GM12801 (cell line): Measurements from ENCODE around the gene MARCKSL1.

Source experiments
- CTCF ChIP-seq: IDR thresholded peaks from one replicate; pipeline ENCODE4 v1.5.1; 2011; ENCODE audit warnings: control low read depth; ENCODE audit not compliant: insufficient read length; ENCODE audit errors: extremely low read depth

MARCKSL1 gene

DNA sequence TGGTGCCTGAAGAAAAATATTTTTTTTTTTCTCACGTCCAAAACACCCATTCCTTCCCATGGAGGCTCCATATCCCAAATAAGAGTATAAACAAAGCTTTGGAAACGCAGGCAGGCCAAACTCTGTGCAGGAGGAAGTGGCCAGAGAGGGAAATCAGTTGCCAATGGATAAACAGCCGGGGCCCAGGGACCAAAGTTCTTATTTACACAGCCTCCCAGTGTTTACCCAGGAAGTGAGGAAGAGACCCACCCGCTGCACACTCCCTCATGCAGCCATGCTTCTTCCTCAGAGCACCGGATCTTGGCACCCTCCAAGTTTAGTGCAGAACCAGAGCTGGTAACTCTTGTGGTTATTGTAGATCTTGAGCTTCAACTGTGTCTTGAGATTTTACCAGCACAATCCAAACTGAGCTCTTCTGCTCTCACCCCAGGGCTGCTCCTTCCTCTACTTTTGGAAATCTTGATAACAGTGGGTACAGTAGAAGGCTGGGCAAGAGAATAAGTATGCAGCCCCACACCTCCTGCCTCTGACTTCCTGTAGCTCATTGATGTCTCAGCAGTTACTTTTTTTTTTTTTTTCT, 14.2 kb downstream of the MARCKSL1 start:
- no peak for TF ChIP-seq CTCF

GRCh38 chr1:32318127-32318869, 17.7 kb downstream of the MARCKSL1 start:
- no peak for TF ChIP-seq CTCF

DNA sequence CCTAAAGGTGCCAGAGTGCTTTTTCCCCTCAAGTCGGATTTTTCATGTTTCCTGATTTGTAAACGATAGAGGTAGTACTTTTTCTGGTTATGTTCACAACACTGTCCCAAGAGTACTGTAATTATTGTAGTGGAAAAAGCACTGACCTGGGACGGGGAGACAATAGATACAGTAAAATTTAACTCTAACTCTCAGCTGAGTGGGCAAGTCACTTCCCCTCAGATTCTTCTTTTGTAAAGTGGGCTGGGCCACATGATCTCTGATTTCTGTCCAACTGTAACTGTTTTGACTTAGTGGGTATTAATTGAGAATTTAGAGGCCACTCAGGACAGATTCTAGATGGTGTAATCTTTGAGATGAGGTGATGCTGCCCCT, 19.1 kb downstream of the MARCKSL1 start:
- TF ChIP-seq CTCF = no peak

DNA sequence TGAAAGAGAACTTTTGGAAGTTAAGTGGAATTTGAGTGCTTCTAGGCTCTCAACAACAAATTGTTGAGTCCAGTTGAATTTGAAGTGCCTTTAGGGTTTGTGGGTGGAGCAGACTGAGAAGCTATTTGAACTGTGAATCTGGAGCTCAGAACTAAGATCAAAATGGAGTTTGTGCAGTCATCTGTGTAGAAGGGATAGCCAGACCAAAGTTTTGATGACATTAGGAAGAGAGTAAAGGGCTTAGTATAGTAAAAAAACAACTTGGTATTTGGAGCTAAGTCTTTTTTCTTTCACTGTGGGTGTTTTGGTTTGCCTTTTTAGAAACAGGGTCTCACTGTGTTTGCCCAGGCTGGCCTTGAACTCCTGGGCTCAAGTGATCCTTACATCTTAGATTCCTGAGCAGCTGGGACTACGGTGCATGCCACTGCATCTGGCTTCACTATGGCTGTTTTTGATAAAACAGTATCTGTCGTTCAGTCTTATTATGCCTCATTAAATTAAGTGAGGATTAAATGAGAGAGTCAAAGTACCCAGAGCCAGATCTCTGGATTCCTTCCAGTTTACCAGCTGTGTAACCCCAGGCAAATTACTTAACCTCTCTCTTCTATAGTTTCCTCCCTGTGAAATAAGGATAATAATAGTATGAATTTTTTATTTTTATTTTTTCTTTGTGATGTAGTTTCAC, 24.2 kb downstream of the MARCKSL1 start:
- no peak for TF ChIP-seq CTCF

GRCh38 chr1:32309960-32310359, 26.1 kb downstream of the MARCKSL1 start:
- TF ChIP-seq CTCF = no peak

GRCh38 chr1:32307324-32307723, 28.7 kb downstream of the MARCKSL1 start:
- no peak for TF ChIP-seq CTCF

GRCh38 chr1:32305310-32305709, 30.7 kb downstream of the MARCKSL1 start:
- no peak for TF ChIP-seq CTCF
